Measurements from ENCODE around the gene RIPOR3.

DNA sequence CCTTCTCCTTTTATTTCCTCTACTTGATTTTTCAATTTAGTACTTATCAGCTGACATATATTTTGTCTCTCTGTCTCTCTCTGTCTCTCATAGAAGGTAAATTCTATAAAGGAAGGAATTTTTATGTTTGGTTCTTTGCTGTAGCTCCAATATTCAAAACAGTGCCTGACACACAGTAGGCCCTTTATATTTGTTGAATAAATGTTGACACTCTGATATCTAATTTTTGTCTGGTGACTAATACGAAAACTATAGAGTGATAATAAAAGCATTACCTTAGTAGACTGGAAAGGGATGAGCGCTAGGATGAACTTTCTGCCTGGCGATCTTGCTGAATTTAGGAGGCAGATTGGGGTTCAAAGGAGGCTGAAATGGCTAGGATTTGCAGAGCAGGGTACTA, 138.4 kb downstream of the RIPOR3 start:
- TF ChIP-seq, protein P1, sequence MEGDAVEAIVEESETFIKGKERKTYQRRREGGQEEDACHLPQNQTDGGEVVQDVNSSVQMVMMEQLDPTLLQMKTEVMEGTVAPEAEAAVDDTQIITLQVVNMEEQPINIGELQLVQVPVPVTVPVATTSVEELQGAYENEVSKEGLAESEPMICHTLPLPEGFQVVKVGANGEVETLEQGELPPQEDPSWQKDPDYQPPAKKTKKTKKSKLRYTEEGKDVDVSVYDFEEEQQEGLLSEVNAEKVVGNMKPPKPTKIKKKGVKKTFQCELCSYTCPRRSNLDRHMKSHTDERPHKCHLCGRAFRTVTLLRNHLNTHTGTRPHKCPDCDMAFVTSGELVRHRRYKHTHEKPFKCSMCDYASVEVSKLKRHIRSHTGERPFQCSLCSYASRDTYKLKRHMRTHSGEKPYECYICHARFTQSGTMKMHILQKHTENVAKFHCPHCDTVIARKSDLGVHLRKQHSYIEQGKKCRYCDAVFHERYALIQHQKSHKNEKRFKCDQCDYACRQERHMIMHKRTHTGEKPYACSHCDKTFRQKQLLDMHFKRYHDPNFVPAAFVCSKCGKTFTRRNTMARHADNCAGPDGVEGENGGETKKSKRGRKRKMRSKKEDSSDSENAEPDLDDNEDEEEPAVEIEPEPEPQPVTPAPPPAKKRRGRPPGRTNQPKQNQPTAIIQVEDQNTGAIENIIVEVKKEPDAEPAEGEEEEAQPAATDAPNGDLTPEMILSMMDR (optimal IDR thresholded peaks at IDR 0.05 in 1 of 3, IDR thresholded peaks at IDR 0.05 in 1 of 3, conservative IDR thresholded peaks at IDR 0.05 in 1 of 3; ENCODE audit: extremely low read depth in 1 of 3, insufficient read depth in 2 of 3, low read length in 3 of 3) = no peak
- TF ChIP-seq EZH2 (IDR thresholded peaks at IDR 0.05; ENCODE audit: low read length) = no peak
